ENCODE measurements around the gene ADAM21.
"Not testable (repeated sequence)": the region's sequence is repeated elsewhere in the genome, so short reads cannot be mapped to it uniquely, and the experiment has no call there.

Gene ADAM21

DNA sequence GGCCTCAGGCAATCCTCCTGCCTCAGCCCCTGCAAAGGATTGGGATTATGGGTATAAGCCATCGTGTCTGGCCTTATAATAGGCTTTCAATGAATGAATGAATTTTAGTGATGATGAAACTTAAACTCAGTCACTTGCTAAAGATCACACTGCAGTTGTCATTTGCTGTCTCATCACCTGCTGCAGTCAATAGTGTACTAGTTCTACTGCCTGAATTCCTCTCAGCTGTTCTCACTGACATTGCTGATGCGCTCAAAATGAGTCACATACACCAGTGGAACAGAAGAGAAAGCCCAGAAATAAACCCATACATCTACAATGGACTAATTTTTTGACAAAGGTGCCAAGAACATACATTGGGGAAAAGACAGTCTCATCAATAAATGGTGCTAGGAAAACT is 29.4 kb upstream of the ADAM21 start:
- H3K4me3 ChIP-seq (ENCODE audit: insufficient read length, low read depth) = no peak overlapping the region
- no peaks in the 10 kb centered on the region for H3K36me3 ChIP-seq (ENCODE audit: insufficient read depth, insufficient read length, low read length)
- no peak for DNase-seq (ENCODE audit: low read depth, low spot score)
- no peak overlapping the region for H3K9ac ChIP-seq (ENCODE audit: insufficient read length, low read depth)
- no peaks in the 10 kb centered on the region for H3K4me1 ChIP-seq (ENCODE audit: insufficient read depth, insufficient read length)
- no peaks in the 10 kb centered on the region for H3K27me3 ChIP-seq (ENCODE audit: insufficient read depth, insufficient read length)
- no peak for TF ChIP-seq YY1 (IDR thresholded peaks at IDR 0.05; ENCODE audit: insufficient read depth, insufficient read length)
- no peak for TF ChIP-seq SUZ12 (IDR thresholded peaks at IDR 0.05; ENCODE audit: extremely low read depth, insufficient read depth, insufficient read length)
- TF ChIP-seq ZNF274 (IDR thresholded peaks at IDR 0.05; ENCODE audit: low read depth, low read length) = no peak
- H3K9me3 ChIP-seq (ENCODE audit: insufficient read depth, low read length) = peaks cover 21% of the 10 kb centered on the region

DNA sequence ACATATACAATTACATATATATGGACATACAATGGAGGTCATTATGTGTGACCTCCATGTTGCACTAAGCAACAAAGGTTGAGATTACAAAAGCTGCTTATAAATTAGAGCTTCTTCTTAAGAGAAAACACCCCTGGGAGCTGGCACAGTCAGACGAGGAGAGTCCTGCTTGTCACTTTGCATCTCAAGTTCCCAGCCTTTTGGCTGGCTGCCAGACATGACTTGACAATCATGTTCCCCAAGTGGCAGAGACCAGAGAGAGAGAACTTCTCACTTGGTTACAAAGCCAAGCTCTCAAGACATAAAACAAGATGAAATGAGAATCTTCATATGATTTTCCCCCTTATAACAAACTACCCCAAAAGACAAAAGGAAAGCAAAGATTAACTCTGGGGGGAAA is 26.6 kb upstream of the ADAM21 start:
- Histone ChIP-seq H3K27me3 (ENCODE audit: insufficient read depth, insufficient read length) (no peaks in the 10 kb centered on the region), H3K4me3 (ENCODE audit: insufficient read length, low read depth) (no peak overlapping the region), H3K9me3 (ENCODE audit: insufficient read depth, low read length) (peaks cover 21% of the 10 kb centered on the region), H3K36me3 (ENCODE audit: insufficient read depth, insufficient read length, low read length) (no peaks in the 10 kb centered on the region), H3K9ac (ENCODE audit: insufficient read length, low read depth) (no peak overlapping the region), H3K4me1 (ENCODE audit: insufficient read depth, insufficient read length) (no peaks in the 10 kb centered on the region)
- no peak for TF ChIP-seq SUZ12 (IDR thresholded peaks at IDR 0.05; ENCODE audit: extremely low read depth, insufficient read depth, insufficient read length)
- no peak for TF ChIP-seq YY1 (IDR thresholded peaks at IDR 0.05; ENCODE audit: insufficient read depth, insufficient read length)
- TF ChIP-seq ZNF274 (IDR thresholded peaks at IDR 0.05; ENCODE audit: low read depth, low read length) = no peak
- no peak for DNase-seq (ENCODE audit: low read depth, low spot score)

DNA sequence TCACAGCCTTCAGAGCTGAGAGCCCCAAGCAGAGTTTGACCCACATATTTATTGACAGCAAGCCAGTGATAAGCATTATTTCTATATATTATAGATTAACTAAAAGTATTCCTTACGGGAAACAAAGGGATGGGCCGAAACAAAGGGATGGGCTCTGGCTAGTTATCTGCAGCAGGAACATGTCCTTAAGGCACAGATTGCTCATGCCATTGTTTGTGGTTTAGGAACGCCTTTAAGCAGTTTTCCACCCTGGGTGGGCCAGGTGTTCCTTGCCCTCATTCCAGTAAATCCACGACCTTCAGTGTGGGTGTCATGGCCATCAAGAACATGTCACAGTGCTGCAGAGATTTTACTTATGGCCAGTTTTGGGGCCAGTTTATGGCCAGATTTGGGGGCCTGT is 25.4 kb upstream of the ADAM21 start:
- H3K9me3 ChIP-seq (ENCODE audit: insufficient read depth, low read length) = peaks cover 21% of the 10 kb centered on the region
- not testable (repeated sequence) for H3K4me3 ChIP-seq (ENCODE audit: insufficient read length, low read depth); H3K27me3 ChIP-seq (ENCODE audit: insufficient read depth, insufficient read length); H3K9ac ChIP-seq (ENCODE audit: insufficient read length, low read depth); H3K36me3 ChIP-seq (ENCODE audit: insufficient read depth, insufficient read length, low read length); DNase-seq (ENCODE audit: low read depth, low spot score); H3K4me1 ChIP-seq (ENCODE audit: insufficient read depth, insufficient read length)

DNA sequence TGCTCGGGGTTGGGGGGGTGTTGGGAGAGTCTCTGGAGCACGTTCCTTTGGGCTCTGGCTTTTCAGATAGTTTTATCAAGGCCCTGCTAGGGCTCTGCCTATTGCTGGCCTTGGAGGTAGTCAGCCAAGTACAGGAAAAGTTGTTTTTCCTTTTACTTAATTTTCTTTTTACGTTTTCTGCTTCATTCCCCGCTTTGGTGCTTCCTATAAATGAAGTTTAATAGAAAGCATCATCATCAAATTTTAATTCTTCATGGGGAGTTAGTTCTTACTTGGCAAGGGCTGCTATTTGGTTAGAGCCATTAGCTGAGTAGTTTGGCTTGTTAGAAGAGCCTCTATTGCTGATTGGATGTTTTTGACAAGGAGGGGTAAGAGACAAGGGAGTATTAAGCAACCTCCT is 15.1 kb upstream of the ADAM21 start:
- Histone ChIP-seq H3K27me3 (ENCODE audit: insufficient read depth, insufficient read length) (no peaks in the 10 kb centered on the region), H3K9me3 (ENCODE audit: insufficient read depth, low read length) (peaks cover 34% of the 10 kb centered on the region; the same call in 1 of the 2 replicates), H3K4me3 (ENCODE audit: insufficient read length, low read depth) (no peak overlapping the region), H3K9ac (ENCODE audit: insufficient read length, low read depth) (no peak overlapping the region), H3K36me3 (ENCODE audit: insufficient read depth, insufficient read length, low read length) (no peaks in the 10 kb centered on the region), H3K4me1 (ENCODE audit: insufficient read depth, insufficient read length) (no peaks in the 10 kb centered on the region)
- TF ChIP-seq YY1 (IDR thresholded peaks at IDR 0.05; ENCODE audit: insufficient read depth, insufficient read length) (no peak), SUZ12 (IDR thresholded peaks at IDR 0.05; ENCODE audit: extremely low read depth, insufficient read depth, insufficient read length) (no peak), ZNF274 (IDR thresholded peaks at IDR 0.05; ENCODE audit: low read depth, low read length) (no peak)
- no peak for DNase-seq (ENCODE audit: low read depth, low spot score)

DNA sequence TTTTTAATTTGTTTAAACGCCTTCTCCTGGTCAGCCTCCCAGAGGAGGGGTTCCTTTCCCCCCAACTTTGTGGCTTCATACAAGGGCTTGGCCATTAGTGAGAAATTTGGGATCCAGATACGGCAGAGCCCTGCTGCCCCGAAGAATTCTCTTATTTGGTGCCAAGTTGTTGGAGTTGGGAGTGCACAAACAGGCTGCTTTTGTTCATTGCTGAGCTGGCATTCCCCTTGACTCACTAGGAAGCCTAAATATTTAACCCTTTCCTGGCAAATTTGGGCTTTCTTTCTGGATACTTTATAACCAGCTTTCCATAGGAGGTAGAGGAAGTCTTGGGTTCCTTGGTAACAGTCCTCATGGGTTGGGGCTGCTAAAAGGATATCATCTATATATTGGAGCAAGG is 10.3 kb upstream of the ADAM21 start:
- Histone ChIP-seq H3K4me1 (ENCODE audit: insufficient read depth, insufficient read length) (no peaks in the 10 kb centered on the region), H3K4me3 (ENCODE audit: insufficient read length, low read depth) (no peak overlapping the region), H3K9ac (ENCODE audit: insufficient read length, low read depth) (no peak overlapping the region), H3K9me3 (ENCODE audit: insufficient read depth, low read length) (peaks cover 66% of the 10 kb centered on the region), H3K36me3 (ENCODE audit: insufficient read depth, insufficient read length, low read length) (no peaks in the 10 kb centered on the region), H3K27me3 (ENCODE audit: insufficient read depth, insufficient read length) (no peaks in the 10 kb centered on the region)
- no peak for DNase-seq (ENCODE audit: low read depth, low spot score)
- TF ChIP-seq YY1 (IDR thresholded peaks at IDR 0.05; ENCODE audit: insufficient read depth, insufficient read length) = no peak
- no peak for TF ChIP-seq ZNF274 (IDR thresholded peaks at IDR 0.05; ENCODE audit: low read depth, low read length)

DNA sequence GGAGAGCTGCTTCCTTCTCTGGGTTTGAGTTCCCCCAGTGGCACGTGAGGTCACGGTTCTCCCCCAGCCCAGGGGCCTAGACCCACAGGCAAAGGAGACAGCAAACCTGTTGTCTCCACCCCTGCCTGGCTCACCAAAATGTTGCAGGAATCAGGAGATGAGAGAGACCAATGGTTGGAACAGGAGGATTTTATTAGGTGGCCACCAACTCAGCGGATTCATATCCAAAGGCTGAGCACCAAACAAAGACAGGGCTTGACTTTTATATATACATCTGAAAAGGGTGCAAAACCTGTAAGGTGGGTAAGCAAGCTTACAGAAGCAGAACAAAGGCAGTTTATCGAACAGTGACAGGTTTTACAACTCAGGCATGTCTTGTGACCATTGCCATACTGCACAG is 9.2 kb upstream of the ADAM21 start:
- DNase-seq (ENCODE audit: low read depth, low spot score) = no peak
- H3K9me3 ChIP-seq (ENCODE audit: insufficient read depth, low read length) = peaks cover 63% of the 10 kb centered on the region
- H3K4me1 ChIP-seq (ENCODE audit: insufficient read depth, insufficient read length) = no peaks in the 10 kb centered on the region

DNA sequence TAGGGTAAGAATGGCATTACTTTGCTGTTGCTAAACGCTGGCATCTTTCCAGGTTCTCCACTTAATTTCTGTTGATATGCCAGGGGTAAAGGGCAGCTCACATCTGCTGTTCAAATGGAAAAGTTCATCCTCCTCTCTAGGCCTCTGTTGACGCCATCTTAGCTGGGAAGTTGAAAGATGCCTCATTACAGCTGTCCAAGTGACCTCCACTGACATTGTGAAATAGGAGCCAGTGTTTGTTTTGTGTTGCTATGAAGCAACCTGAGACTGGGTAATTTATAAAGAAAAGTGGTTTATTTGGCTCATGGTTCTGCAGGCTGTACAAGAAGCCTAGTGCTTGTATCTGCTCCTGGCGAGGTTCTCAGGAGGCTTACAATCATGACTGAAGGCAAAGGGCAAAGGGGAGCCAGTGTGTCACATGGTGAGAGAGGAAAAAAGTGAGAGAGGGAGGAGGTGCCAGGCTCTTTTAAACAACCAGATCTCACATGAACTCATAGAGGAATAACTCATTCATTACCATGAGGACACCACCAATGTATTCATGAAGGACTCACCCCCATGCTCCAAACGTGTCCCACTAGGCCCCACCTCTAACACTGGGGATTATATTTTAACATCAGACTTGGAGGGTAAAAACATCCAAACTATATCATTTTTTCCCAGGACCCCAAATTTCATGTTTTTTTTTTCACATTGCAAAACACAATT is 3.2 kb upstream of the ADAM21 start:
- Histone ChIP-seq H3K27me3 (ENCODE audit: insufficient read depth, insufficient read length) (no peaks in the 10 kb centered on the region), H3K9me3 (ENCODE audit: insufficient read depth, low read length) (peaks cover 35% of the 10 kb centered on the region), H3K4me1 (ENCODE audit: insufficient read depth, insufficient read length) (no peaks in the 10 kb centered on the region), H3K9ac (ENCODE audit: insufficient read length, low read depth) (no peak overlapping the region), H3K4me3 (ENCODE audit: insufficient read length, low read depth) (no peak overlapping the region), H3K36me3 (ENCODE audit: insufficient read depth, insufficient read length, low read length) (no peaks in the 10 kb centered on the region)
- DNase-seq (ENCODE audit: low read depth, low spot score) = no peak
- TF ChIP-seq ZNF274 (IDR thresholded peaks at IDR 0.05; ENCODE audit: low read depth, low read length) = no peak
- no peak for TF ChIP-seq YY1 (IDR thresholded peaks at IDR 0.05; ENCODE audit: insufficient read depth, insufficient read length)
- TF ChIP-seq SUZ12 (IDR thresholded peaks at IDR 0.05; ENCODE audit: extremely low read depth, insufficient read depth, insufficient read length) = no peak

More for the DNA sequence above, 9.2 kb upstream of the ADAM21 start:
- Histone ChIP-seq H3K36me3 (ENCODE audit: insufficient read depth, insufficient read length, low read length) (no peaks in the 10 kb centered on the region), H3K27me3 (ENCODE audit: insufficient read depth, insufficient read length) (no peaks in the 10 kb centered on the region), H3K9ac (ENCODE audit: insufficient read length, low read depth) (no peak overlapping the region), H3K4me3 (ENCODE audit: insufficient read length, low read depth) (no peak overlapping the region)
- TF ChIP-seq YY1 (IDR thresholded peaks at IDR 0.05; ENCODE audit: insufficient read depth, insufficient read length) (no peak), ZNF274 (IDR thresholded peaks at IDR 0.05; ENCODE audit: low read depth, low read length) (no peak), SUZ12 (IDR thresholded peaks at IDR 0.05; ENCODE audit: extremely low read depth, insufficient read depth, insufficient read length) (no peak)
